Fibroblast of pulmonary artery (primary cell): Measurements from ENCODE around the gene KPNA3.

Experiments used
- DNase-seq: peaks from one replicate; pipeline ENCODE4 v3.0.0-alpha.2; 2010; ENCODE audit warnings: low read depth
- H3K4me3 ChIP-seq: replicated peaks from 2 replicates; pipeline ENCODE4 v1.5.1; 2011; ENCODE audit warnings: low read depth, mild to moderate bottlenecking, control low read depth, low read length, moderate library complexity
- TF ChIP-seq, protein P1 (sequence below): IDR thresholded peaks from 2 replicates; pipeline ENCODE4 v1.5.1; 2011; ENCODE audit warnings: mild to moderate bottlenecking, control low read depth, low read length, inconsistent platforms; ENCODE audit errors: missing control alignments

Gene KPNA3

DNA sequence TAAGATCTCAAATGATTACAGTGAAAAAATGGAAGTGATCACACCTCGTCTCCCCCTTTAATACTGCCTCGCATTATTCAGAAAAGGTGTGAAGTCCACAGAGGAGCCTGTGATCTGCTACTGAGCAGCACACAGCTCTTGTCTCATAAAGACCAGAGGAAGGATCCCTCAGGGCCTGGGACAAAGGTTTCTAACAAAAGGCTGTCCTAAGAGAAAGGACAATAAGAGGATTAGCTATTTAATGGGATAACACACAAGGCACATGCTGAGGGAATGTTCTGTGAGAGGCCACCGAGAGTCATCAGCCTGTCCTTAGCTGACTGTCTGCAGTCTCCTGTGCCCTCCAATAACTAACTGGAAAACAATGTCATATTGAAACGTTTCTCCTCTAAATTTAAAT, 127.9 kb downstream of the KPNA3 start:
- no peak overlapping the region for H3K4me3 ChIP-seq
- no peak for DNase-seq

DNA sequence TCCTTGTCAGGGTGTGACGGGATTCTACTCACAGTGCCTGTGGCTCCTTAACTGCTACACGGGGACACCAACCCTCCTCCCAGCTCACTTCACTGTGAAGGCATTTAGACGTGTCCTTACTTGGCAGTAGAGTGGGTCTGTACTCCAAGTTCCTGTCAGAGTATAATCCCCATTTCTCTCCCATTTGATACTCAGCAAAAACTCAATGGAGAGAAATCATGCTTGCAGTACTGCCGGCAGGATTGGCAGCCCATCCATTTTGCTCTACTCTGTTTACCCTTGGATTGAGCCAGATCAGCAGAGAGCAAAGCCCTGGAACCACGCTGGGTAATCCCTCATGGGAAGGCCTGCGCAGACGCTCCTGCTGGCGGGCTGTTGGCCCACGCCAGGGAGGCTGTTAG, 135.2 kb downstream of the KPNA3 start:
- TF ChIP-seq, protein P1, sequence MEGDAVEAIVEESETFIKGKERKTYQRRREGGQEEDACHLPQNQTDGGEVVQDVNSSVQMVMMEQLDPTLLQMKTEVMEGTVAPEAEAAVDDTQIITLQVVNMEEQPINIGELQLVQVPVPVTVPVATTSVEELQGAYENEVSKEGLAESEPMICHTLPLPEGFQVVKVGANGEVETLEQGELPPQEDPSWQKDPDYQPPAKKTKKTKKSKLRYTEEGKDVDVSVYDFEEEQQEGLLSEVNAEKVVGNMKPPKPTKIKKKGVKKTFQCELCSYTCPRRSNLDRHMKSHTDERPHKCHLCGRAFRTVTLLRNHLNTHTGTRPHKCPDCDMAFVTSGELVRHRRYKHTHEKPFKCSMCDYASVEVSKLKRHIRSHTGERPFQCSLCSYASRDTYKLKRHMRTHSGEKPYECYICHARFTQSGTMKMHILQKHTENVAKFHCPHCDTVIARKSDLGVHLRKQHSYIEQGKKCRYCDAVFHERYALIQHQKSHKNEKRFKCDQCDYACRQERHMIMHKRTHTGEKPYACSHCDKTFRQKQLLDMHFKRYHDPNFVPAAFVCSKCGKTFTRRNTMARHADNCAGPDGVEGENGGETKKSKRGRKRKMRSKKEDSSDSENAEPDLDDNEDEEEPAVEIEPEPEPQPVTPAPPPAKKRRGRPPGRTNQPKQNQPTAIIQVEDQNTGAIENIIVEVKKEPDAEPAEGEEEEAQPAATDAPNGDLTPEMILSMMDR, result no peak
- H3K4me3 ChIP-seq, result no peak overlapping the region
- no peak for DNase-seq

More for the DNA sequence above, 127.9 kb downstream of the KPNA3 start:
- TF ChIP-seq, protein P1, result no peak

DNA sequence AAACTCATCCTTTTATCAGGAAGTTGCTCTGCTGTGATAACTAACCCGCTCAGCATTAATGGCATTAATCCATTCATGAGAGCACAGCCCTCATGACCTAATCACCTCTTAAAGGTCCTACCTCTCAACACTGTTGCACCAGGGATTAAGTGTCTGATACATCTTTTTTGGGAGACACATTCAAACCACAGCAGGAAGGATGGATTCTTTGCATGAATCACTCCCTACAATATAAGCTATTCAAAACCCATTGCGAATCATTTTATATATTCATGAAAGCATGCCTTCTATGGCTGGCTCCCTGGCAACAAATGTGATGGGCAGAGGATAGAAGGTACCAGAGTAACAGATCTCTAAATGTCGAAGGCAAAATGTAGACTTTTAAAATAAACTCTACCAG, 136.6 kb downstream of the KPNA3 start:
- TF ChIP-seq, protein P1, result no peak
- H3K4me3 ChIP-seq, result no peak overlapping the region
- no peak for DNase-seq

DNA sequence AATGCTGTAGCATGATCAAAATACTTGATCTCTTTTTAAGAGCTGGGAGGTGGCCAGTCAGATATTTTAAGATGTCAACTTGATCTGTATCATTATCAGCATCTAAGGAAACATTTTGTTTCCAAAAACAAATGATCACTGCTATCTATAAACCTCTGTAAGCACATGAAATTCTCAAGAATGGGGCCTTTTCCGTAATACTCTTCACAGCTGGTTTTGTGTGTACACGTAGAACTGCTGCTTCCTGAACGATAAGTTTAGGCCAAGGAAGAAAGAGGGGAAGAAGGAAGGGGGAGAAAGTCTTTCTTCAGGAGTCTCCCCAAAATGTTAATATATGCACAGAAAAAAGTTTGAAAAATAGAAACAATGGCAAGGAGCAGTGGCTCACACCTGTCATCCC, 138.5 kb downstream of the KPNA3 start:
- no peak for DNase-seq
- TF ChIP-seq, protein P1, result no peak
- H3K4me3 ChIP-seq, result no peak overlapping the region

DNA sequence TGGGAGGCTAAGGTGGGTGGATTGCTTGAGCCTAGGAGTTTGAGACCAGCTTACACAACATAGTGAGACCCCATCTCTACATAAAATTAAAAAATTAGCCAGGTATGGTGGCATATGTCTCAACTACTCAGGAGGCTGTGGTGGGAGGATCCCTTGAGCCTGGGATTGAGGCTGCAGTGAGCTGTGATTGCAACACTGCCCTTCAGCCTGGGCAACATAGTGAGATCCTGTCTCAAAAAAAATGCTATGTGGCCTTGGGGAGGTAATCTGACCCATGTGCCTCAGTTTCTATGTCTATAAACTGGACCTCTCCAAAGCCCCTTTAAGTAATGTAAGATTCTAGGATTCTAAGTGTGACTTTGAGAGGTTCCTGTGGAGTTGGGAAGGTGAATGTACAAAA, 139.0 kb downstream of the KPNA3 start:
- no peak overlapping the region for H3K4me3 ChIP-seq
- TF ChIP-seq, protein P1, result no peak
- DNase-seq, result no peak

DNA sequence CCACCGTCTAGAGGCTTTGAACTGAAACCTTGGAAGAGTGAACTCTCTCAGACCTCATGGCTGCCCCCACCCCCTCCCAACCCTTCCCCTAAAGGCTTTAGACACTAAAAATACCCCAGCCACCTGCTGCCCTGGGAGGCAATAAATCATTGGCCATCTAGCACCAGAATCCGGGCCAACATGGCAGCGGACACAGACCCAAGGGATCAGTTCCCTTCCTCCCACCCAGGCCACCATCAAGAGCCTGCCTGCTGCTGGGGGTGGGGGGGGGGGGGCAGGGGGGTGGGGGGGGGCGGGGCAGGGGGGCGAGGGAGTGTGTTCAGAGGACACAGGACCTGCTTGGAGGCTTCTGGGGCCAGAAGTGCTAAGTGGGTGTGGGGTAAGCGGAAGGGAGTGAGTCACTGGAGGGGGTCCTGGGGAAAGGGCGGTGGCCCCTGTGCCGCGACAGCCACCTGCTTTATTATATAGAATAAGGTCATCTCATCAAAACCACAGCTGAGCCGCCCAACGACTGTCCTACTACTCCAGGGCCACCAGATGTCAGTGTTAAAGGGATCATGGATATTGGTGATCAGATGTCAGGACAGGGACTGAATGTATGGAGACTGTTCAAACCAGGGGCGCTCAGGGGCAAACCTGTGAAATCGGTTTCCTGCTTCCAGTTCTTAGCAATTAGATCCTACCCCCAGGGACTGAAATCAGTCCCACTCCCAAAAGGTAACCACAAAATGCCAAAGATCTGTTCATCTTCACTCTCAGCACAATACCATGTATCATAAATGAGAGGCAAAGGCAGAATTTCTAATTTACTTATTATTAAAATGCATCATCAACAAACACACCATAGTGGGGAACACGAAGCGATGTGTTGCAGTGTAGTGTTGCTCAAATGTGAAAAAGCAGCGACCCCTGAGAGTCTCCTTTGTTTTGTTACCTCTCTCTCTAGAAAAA, 139.9 kb downstream of the KPNA3 start:
- peak; percentile 35 for DNase-seq
- TF ChIP-seq, protein P1, result peak; percentile 41

More for the DNA sequence above, 139.9 kb downstream of the KPNA3 start:
- no peak overlapping the region for H3K4me3 ChIP-seq
